ENCODE data around the gene TBATA. TPM values are rescaled to one million over a fixed set of nuclear protein-coding genes. Genes with fewer than 3 reads are reported as not detected.

The TBATA gene
- total RNA-seq, 1 experiment from 2014 or later: not detected

DNA sequence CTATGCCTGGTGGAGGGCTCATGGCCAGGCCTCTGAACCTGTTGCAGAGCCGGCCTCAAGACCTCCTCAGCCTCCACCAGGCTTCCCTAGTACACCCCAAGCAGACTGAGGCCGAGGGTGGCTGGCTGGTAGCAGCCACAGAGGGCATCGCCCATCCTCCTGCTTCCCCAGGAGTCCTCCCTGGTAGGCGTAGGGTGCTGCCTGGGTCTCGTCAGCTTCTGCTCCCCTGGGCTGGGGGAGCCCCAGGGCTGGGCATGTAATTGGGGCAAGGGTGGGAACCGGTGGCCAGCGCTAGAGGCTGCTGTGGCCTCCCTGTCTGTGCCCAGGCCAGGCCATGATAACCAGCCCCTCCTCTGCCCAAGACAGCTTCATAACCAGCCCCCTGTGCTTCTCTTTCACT is 32.6 kb downstream of the TBATA start:
- Histone ChIP-seq H4K20me1 (ENCODE audit: low read length) (no peaks in the 10 kb centered on the region), H3F3A (ENCODE audit: low read length, unreplicated experiment) (no peaks in the 10 kb centered on the region), H3K36me3 (ENCODE audit: low read depth, low read length) (no peaks in the 10 kb centered on the region), H3K4me2 (ENCODE audit: low read length) (no peak overlapping the region), H3K79me2 (ENCODE audit: low read length) (no peaks in the 10 kb centered on the region), H3K9ac (ENCODE audit: low read length) (no peak overlapping the region), H3K27ac (ENCODE audit: low read length) (no peak overlapping the region), H2AFZ (ENCODE audit: low read length) (no peak overlapping the region), H3K27me3 (ENCODE audit: low read length) (no peaks in the 10 kb centered on the region), H3K9me2 (replicated peaks; ENCODE audit: low read length) (no peaks in the 10 kb centered on the region), H3K9me3 (ENCODE audit: low read length) (no peaks in the 10 kb centered on the region), H3K4me3 (ENCODE audit: low read length) (no peak overlapping the region), H3K4me1 (ENCODE audit: insufficient read depth, low read length) (peaks cover 8% of the 10 kb centered on the region)
- no peak for ATAC-seq
- POLR2A ChIA-PET (ENCODE audit: unreplicated experiment): no interaction called here
- DNase-seq: no peak
- TF ChIP-seq, protein P1, sequence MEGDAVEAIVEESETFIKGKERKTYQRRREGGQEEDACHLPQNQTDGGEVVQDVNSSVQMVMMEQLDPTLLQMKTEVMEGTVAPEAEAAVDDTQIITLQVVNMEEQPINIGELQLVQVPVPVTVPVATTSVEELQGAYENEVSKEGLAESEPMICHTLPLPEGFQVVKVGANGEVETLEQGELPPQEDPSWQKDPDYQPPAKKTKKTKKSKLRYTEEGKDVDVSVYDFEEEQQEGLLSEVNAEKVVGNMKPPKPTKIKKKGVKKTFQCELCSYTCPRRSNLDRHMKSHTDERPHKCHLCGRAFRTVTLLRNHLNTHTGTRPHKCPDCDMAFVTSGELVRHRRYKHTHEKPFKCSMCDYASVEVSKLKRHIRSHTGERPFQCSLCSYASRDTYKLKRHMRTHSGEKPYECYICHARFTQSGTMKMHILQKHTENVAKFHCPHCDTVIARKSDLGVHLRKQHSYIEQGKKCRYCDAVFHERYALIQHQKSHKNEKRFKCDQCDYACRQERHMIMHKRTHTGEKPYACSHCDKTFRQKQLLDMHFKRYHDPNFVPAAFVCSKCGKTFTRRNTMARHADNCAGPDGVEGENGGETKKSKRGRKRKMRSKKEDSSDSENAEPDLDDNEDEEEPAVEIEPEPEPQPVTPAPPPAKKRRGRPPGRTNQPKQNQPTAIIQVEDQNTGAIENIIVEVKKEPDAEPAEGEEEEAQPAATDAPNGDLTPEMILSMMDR (conservative IDR thresholded peaks at IDR 0.05; ENCODE audit: low read depth, low read length): no peak
- TF ChIP-seq EZH2 (IDR thresholded peaks at IDR 0.05; ENCODE audit: low read length, unreplicated experiment) (no peak), EZH2phosphoT487 (IDR thresholded peaks at IDR 0.05; ENCODE audit: borderline replicate concordance, low read length) (no peak)
- CTCF ChIA-PET: no interaction called here
- no TSS peak for BruUV-seq (replicated peaks)
- intact Hi-C loops (cut with micrococcal nuclease): no loop called here

DNA sequence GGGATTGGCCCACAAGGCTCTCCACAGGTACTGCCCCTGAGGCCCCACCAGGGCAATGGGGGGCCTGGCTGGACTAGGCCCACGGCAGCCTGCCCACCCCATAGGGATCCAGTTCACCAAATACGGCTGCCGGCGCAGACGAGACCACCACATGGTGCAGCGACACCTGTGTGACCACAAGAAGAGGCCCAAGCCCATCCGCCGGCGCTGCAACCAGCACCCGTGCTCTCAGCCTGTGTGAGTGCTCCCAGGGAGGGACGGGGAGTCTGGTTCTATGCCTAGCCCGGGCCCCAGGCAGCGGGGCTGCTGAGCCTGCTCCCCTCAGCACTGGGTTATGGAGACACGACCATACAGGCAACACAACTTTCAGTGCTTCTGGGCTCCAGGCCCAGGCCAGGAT is 33.2 kb downstream of the TBATA start:
- no peaks in the 10 kb centered on the region for H3K9me3 ChIP-seq (ENCODE audit: low read length)
- no peaks in the 10 kb centered on the region for H3K27me3 ChIP-seq (ENCODE audit: low read length)
- H3K4me3 ChIP-seq (ENCODE audit: low read length): no peak overlapping the region
- TF ChIP-seq EZH2 (IDR thresholded peaks at IDR 0.05; ENCODE audit: low read length, unreplicated experiment) (no peak), EZH2phosphoT487 (IDR thresholded peaks at IDR 0.05; ENCODE audit: borderline replicate concordance, low read length) (no peak)
- TF ChIP-seq, protein P1 (conservative IDR thresholded peaks at IDR 0.05; ENCODE audit: low read depth, low read length): no peak
- no peak overlapping the region for H3K4me2 ChIP-seq (ENCODE audit: low read length)
- intact Hi-C loops (cut with micrococcal nuclease): no loop called here
- no peak overlapping the region for H3K9ac ChIP-seq (ENCODE audit: low read length)
- H4K20me1 ChIP-seq (ENCODE audit: low read length): no peaks in the 10 kb centered on the region
- no peak overlapping the region for H2AFZ ChIP-seq (ENCODE audit: low read length)
- DNase-seq: no peak
- no peak overlapping the region for H3K27ac ChIP-seq (ENCODE audit: low read length)
- H3K4me1 ChIP-seq (ENCODE audit: insufficient read depth, low read length): peaks cover 7% of the 10 kb centered on the region
- H3K36me3 ChIP-seq (ENCODE audit: low read depth, low read length): no peaks in the 10 kb centered on the region
- ChIA-PET POLR2A (ENCODE audit: unreplicated experiment) (no interaction called here), CTCF (no interaction called here)
- no peaks in the 10 kb centered on the region for H3K79me2 ChIP-seq (ENCODE audit: low read length)
- no peak for ATAC-seq
- H3F3A ChIP-seq (ENCODE audit: low read length, unreplicated experiment): no peaks in the 10 kb centered on the region
- no TSS peak for BruUV-seq (replicated peaks)
- no peaks in the 10 kb centered on the region for H3K9me2 ChIP-seq (replicated peaks; ENCODE audit: low read length)

DNA sequence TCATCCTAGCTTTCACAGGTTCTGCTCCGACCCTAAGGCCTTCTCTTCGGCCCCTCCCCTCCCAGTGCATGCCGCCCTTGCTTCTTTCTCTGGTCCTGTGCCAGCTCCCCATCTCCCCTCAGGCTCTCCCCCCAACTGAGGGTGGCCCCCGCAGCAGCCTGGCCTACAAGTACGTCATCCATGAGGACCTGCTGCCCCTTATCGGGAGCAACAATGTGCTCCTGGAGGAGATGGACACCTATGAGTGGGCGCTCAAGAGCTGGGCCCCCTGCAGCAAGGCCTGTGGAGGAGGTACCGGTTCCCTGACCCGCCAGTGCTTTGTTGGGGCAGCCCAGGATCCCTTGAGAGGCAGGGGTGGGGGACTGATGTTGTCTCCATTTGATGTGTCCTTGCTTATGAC is 33.8 kb downstream of the TBATA start:
- intact Hi-C loops (cut with micrococcal nuclease): no loop called here
- no peak for DNase-seq
- no peak for TF ChIP-seq EZH2phosphoT487 (IDR thresholded peaks at IDR 0.05; ENCODE audit: borderline replicate concordance, low read length)
- TF ChIP-seq EZH2 (IDR thresholded peaks at IDR 0.05; ENCODE audit: low read length, unreplicated experiment): no peak
- TF ChIP-seq, protein P1 (conservative IDR thresholded peaks at IDR 0.05; ENCODE audit: low read depth, low read length): no peak
- Histone ChIP-seq H3K27ac (ENCODE audit: low read length) (no peak overlapping the region), H3F3A (ENCODE audit: low read length, unreplicated experiment) (no peaks in the 10 kb centered on the region), H3K9ac (ENCODE audit: low read length) (no peak overlapping the region), H2AFZ (ENCODE audit: low read length) (no peak overlapping the region), H3K27me3 (ENCODE audit: low read length) (no peaks in the 10 kb centered on the region), H3K4me2 (ENCODE audit: low read length) (no peak overlapping the region), H3K4me1 (ENCODE audit: insufficient read depth, low read length) (peaks cover under 1% of the 10 kb centered on the region; the same call in 1 of the 2 replicates), H3K9me2 (replicated peaks; ENCODE audit: low read length) (no peaks in the 10 kb centered on the region), H3K79me2 (ENCODE audit: low read length) (no peaks in the 10 kb centered on the region), H3K36me3 (ENCODE audit: low read depth, low read length) (no peaks in the 10 kb centered on the region), H4K20me1 (ENCODE audit: low read length) (no peaks in the 10 kb centered on the region), H3K4me3 (ENCODE audit: low read length) (no peak overlapping the region), H3K9me3 (ENCODE audit: low read length) (no peaks in the 10 kb centered on the region)
- ATAC-seq: no peak
- no TSS peak for BruUV-seq (replicated peaks)
- ChIA-PET POLR2A (ENCODE audit: unreplicated experiment) (no interaction called here), CTCF (no interaction called here)

All from PC-3 (cell line).